Stimulated activated CD4-positive, alpha-beta T cell treated with anti-CD3 and anti-CD28 coated beads, Interleukin-1b, Interleukin-23, amount 100 ng/mL, for 1 hour (primary cell): ENCODE measurements around the gene RPS16.
A peak's percentile ranks its signal among the peaks of the same experiment; 100 is the strongest.
"Not testable (repeated sequence)": the region's sequence is repeated elsewhere in the genome, so short reads cannot be mapped to it uniquely, and the experiment has no call there.

Source experiments
- DNase-seq, 2 donors: peaks; one replicate each; pipeline ENCODE4 v3.0.0-alpha.2; 2020; ENCODE audit warnings: low read depth in 2 of 2

The RPS16 gene

DNA sequence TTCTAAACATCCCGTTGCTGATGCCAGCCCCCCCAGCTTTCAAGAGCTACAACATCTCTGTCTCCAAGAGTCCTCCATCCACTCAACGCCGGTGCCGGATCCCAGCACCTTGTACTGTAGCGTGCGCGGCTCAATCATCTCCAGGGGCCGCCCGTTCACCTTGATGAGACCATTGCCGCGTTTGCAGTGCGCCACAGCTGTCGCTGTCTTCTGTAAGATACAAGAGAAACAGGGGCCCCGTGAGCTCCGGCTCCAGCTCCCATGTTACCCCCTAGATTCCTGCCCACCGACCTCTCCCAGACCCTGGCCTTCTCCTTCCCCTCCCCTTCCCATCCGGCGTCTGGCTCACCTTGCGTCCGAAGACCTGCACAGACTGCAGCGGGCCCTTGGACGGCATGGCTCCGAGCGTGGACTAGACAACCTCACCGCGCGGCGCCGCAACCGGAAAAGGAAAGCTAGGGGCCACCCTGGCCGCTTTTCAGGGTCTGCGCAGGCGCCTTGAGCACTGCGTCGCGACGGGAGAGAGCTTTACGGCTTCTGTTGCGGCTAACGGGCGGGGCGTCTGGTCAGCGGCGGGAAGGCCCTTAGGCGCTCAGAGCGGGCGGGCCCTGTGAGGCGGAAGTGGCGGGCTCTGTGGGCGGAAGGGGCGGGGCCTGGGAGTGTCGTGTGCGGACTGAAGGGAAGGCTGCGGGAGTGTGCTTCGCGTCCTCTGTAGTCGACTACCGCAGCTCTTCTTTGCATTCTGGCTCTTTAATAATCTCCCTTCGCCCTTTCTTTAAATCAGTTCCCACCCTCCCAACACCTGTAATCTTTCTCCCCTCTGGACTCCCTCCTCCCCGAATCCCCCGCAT, at the start of gene RPS16:
Gene RPS16 (minus strand): TSS at position 451 of the 851 bp plus-strand sequence. CDS start 54 bp downstream, at position 397.
- DNase-seq, result peak; percentile 98

DNA sequence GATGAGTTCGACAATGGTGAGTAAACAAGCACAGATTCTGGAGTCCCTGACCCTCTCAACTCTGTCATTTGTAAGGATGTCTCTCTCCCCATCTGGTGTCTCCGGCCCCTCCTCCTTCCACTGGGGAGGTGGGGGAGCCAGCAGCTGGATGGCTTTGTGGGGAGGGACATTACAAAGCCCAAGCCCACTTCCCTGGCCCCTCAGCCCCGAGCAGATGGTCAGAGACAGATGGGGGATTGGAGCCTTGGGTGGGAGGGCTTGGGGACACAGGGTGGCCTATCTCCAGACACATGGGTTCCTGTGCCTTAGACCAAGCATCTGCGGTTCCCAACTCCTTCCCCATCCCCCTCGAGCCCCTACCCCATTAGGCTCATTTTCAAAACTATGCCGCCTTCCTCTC, 47.4 kb upstream of the RPS16 start:
- no peak for DNase-seq

DNA sequence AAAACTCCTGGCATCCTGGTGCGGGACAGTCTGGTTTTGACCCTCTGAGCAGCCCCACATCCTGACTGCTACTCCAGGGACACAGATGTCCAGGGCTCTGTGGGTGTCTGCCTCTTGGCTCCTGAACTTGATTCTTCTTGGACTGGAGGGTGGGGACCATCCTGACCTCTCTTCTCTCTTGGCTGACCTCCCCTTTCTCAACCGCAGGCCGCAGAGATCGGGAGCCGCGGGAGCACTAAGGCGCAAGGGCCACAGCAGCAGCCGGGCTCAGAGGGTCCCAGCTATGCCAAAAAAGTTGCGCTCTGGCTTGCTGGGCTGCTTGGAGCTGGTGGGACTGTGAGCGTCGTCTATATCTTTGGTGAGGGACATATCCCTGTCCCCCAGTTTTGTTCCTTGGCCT, 45.9 kb upstream of the RPS16 start:
- no peak for DNase-seq

DNA sequence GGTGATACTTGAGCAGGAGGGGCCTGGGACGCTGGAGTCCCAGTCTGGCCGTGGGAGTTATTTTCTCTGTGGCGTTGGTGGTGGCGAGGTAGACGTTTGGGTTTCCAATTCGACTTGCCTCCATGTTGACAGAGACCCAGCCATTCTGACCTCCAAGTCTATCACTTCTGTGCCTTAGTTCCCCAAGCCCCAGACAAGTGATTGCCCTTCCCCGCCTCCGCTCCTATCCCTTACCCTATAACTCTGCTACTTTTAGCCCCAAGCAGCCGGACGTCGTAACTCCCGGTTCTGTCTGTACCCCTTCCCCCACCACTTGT, 45.4 kb upstream of the RPS16 start:
- no peak for DNase-seq

DNA sequence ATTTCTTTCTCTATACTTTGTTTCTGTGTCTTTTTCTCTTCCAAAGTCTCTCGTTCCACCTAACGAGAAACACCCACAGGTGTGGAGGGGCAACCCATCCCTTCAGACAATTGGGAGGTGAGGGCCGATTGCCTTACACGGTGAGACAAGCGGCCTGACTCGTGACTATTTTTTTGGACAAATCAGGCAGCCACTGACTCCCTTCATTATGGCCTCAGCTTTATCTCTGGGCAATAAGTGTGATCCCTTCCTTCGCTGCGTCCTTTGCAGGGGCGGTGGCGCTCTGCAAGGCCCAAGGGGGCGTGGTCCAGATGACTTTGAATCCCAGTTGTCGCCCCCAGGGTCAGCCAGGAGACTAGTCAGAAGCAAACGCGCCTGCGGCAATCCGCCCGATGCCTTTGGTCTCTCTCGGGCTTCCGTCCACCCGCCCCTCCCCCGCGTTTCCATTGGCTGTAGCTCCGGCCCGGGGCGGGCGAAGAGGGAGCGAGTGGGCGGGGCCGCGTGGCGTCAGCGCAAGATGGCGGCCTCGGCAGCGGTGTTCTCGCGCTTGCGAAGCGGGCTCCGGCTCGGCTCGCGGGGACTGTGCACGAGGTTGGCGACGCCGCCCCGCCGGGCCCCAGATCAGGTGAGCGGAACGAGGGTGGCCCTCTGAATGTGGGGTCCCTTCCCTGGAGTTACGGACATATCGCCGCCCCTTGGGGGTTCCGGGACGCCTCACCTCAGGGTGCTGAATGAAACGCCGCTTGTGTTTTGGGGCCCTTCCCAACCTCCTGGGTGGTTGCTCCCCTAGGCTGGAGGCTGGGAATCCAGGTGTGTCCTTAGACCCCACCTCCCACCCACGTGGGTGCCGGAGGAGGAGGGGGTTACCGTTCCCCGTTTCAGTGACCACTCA, 44.8 kb upstream of the RPS16 start, which contains the start of gene TIMM50:
Gene TIMM50 (plus strand): TSS at position 502 of the 892 bp plus-strand sequence. CDS start 16 bp downstream, at position 518.
- peak; percentile 90 to 98 for DNase-seq

DNA sequence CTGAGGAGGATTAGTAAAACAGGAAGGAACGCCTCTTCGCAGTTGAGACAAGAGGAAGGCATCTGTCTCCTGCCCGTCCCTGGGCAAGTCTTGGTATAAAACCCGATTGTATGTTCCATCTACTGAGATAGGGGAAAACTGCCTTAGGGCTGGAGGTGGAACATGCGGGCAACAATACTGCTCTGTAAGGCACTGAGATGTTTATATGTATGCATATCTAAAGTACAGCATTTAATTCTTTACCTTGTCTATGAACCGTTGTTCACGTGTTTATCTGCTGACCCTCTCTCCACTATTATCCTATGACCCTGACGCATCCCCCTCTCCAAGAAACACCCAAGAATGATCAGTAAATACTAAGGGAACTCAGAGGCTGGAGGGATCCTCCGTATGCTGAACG, 44.2 kb upstream of the RPS16 start:
- DNase-seq, result no peak

DNA sequence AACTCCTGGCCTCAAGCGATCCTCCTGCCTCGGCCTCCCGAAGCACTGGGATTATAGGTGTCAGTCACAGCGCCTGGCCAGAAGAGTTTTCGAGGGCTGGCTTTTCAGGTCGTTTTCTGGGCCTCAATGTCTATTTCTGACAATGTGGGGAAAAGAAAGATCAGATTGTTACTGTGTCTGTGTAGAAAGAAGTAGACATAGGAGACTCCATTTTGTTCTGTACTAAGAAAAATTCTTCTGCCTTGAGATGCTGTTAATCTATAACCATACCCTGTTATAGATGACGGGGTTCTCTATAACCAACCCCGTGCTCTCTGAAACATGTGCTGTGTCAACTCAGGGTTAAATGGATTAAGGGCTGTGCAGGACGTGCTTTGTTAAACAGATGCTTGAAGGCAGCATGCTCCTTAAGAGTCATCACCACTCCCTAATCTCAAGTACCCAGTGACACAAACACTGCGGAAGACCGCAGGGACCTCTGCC, 43.6 kb upstream of the RPS16 start:
- DNase-seq, result not testable (repeated sequence)

DNA sequence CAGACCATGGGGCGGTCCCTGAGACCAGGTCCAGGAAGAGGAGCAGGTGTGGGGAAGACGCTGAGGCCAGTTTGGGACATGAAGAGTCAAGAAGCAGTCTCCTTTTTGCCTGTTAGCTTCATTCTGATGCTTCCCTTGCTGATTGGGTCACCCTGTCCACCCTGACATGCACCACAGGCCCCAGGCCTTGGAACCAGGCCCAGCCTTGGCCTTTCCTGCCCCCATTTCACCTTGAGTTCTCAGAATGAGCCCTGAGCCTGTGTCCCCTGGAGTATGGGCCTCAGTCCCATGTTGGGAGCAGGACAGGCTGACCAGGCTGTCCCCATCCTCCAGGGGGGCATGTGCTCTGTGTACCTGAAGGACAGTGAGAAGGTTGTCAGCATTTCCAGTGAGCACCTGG, 40.0 kb upstream of the RPS16 start:
- no peak for DNase-seq

DNA sequence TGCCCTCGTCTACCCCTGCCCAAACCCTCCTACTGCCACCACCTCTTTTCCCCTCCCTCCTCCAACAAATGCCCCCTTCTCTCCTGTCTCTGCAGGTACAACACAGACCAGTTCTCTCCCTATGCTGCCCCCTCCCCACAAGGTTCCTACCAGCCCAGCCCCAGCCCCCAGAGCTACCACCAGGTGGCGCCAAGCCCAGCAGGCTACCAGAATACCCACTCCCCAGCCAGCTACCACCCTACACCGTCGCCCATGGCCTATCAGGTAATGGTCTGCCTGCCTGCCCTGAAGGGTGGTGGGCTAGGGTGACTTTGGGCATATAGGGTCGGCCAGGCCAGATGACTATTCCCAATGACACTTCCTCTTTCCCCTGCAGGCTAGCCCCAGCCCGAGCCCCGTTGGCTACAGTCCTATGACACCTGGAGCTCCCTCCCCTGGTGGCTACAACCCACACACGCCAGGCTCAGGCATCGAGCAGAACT, 38.4 kb upstream of the RPS16 start:
- DNase-seq, result peak; percentile 41 to 70

DNA sequence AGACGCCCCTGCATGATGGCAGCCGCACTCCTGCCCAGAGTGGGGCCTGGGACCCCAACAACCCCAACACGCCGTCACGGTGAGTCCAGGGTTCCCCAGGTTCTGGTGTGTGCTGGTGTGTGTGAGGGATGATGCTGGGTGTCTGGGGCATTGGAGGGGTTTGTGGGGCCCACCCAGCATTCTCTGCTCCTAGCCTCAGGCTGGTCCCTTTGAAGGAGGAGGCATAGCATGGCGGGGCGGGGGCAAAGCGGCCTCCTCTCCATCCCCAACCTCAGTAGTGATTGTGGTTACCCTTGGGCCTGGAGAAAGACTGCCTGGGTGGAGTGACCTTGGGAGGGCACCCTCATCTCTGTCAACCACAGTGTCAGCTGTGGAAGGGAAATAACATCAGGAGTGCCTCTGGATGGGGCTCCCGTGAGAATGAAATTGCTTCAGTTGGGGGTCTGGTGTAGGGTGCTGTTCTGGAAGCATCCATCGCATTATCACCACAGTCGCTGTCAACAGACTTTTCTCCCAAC, 37.8 kb upstream of the RPS16 start:
- DNase-seq, result no peak

DNA sequence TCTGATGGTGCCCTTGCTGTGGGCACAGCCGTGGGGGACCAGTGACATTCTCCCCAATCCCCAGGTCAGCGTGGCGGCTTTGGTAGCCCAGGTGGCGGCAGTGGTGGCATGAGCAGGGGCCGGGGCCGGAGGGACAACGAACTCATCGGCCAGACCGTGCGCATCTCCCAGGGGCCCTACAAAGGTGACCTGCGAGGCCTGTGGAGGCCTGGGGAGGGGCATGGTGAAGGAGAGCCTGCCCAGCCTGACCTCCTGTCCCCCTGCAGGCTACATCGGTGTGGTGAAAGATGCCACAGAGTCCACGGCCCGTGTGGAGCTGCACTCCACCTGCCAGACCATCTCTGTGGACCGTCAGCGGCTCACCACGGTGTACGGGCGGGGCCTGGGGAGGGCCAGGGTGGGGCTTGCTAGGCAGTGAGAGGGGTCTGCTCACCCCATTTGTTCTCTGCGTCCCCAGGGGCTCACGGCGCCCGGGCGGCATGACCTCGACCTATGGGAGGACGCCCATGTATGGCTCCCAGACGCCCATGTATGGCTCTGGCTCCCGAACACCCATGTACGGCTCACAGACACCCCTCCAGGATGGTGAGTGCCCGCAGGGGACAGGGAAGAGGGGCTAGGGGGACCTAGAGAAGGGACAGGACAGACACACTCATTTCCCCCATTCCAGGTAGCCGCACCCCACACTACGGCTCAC, 37.1 kb upstream of the RPS16 start:
- DNase-seq, result no peak

DNA sequence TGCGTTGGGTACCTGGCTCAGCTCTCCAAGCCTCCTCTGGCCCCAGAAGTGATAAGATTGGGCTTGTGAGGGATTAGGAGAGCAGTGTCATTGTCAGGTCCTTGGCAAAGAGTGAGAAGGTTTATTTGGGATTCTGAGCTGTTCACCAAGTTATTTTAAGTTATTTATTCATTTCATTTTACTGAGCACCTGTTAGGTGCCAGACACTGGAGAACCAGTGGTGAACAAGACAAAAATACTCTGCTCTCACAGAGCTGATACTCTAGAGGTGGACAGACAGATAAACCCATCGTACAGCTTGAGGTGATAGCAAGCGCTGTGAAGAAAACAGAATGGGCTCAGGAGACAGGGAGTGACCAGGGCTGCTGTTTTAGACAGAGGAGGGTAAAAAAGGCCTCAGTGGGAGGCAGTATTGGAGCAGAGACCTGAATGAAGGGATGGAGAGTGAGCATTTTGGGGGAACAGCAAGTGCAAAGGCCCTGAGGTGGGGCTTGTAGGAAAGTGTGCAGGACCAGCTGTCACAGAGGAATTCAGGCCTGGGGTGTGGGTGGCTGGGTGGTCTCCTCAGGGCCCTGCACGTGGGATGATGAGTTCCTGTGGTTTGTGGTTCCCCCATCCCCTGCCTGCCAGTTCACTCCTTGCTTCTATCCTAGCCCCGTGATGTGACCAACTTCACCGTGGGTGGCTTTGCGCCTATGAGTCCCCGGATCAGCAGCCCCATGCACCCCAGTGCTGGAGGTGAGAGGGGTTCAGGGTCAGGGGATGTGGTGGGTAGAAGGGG, 36.2 kb upstream of the RPS16 start:
- no peak for DNase-seq

DNA sequence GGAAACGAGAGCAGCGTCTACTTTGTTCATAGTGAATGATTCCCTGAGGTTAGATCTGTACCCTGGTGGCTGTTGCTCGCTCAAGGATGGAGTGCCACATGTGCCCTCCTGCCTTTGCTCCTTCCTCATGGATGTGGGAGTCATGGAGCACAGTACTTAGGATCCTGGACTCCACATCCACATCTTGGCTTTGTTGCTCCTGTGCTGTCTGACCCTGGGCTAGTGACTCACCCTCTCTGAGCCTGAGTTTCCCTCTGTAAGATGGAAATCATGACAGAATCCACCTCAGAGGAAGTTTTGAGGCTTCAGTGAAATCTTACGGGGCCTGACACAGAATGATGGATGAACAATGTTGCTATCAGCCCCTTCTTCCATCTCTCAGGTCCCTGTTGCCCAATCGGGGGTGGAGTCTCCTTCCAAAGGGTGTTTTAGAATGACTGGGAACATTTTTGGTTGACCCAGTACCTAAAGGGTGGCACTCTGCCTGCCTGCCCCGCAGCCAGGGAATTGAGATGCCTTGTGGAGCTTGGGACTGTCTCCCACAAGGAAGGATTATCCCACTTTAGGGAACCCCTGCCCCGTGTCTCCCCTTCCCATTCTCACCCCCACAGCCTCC, 35.1 kb upstream of the RPS16 start:
- no peak for DNase-seq

DNA sequence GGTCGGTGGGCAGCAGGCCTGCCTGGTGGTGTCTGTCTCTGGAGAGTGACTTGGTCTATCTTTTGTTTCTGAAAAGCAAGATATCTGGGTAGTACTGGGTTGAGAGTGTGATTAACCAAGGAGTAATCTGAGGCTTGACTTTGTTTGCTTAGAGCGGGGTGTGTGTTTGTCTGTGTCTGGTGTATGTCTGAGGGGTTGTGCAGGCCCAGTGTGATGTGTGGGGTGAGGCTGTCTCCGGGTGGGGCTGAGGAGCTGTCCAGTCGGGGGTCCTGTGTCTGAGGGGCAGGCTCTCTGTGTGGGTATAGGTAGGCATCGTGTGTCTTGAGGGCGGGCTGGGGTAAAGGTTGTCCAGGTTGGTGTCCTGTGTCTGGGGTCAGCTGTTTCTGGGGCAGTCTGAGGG, 33.8 kb upstream of the RPS16 start:
- no peak for DNase-seq

DNA sequence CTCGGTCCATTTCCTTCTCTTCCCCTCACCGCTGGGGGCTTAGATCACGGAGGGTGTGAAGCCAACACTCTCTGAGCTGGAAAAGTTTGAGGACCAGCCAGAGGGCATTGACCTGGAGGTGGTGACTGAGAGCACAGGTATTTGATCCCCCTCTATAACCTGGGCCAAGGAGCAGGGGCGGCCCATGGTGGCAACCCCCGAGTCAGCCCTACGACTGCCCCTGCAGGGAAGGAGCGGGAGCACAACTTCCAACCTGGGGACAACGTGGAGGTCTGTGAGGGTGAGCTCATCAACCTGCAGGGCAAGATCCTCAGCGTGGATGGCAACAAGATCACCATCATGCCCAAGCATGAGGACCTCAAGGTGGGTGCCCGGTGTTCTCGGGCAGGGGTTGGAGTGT, 33.3 kb upstream of the RPS16 start:
- no peak for DNase-seq

DNA sequence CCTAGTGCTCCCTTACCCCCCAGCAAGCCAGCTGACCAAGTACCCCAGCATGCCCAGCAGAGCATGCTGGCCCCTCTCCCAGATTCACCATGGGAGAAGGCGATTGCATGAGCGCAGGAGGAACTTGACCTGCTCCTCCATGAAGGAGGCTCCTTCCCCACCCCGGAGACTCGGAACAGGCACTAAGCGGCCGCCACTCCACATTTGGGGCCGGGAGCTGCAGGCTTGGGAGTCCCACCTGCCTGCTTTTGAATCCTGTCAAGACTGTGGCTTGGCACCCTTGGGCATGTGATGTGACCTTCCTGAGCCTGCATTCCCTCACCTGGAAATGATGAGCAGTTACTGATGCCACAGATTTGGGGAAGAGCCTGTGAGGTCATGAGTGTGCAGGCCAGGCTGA, 32.2 kb upstream of the RPS16 start:
- DNase-seq, result no peak

DNA sequence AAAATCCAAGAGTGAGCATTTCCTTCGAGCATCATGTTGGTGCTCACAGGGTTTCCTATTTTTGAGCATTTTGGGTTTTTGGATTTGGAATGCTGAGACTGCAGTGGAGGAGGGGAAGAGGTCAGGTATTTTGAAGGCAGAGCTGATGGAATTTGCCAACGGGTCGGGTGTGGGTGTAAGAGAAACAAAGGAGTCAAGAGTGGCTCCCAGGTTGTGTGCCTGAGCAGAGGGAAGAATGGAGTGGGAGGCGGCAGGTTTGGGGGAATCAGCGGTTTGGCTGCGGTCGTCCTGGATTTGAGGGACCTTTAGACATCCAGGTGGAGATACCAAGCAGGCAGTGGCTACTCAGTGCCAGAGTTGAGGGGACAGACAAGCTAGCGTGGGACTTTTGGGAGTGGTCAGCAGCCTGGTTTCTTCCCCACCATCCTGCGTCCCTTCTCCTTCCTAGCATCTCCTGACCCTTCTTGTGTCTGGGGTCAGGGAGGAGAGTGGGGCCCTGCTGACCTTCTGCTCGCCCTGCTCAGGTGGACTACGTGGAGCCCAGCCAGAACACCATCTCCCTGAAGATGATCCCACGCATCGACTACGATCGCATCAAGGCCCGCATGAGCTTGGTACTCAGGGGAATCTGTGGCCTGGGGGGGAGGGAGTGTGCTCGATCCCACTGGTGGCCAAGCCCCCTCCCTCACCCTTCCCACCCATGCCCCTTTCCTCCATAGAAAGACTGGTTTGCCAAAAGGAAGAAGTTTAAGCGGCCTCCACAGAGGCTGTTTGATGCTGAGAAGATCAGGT, 30.4 kb upstream of the RPS16 start:
- no peak for DNase-seq

DNA sequence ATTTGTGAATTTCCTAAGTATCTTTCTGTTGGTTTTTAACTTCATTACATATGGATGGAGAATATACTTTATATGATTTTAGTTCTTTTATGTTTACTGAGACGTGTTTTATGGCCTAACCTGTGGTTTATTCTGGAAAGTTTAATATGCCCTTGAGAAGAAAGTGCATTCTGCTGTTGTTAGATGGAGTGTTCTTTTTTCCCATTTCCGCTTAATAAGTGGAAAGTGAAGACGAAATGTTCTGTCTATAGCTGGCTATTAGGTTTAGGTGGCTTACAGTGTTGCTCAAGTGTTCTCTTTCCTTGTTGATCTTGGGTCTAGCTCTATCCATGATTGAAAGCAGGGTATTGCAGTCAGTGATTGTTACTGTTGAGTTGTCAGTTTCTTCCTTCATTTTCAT, 27.7 kb upstream of the RPS16 start:
- no peak for DNase-seq

DNA sequence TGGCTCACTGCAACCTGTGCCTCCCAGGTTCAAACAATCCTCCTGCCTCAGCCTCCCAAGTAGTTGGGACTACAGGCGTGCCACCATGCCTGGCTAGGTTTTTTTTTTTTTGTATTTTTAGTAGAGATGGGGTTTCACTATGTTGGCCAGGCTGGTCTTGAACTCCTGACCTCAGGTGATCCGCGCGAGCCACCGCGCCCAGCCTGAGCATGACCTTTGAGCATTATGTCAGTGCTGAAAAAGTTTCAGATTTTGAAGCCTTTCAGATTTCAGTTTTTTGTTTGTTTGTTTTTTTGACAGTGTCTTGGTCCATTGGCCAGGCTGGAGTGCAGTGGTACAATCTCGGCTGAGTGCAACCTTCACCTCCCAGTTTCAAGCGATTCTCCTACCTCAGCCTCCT, 15.5 kb upstream of the RPS16 start:
- not testable (repeated sequence) for DNase-seq
